ENCODE results near the gene UGT8. TPM values are rescaled to one million over a fixed set of nuclear protein-coding genes. Genes with fewer than 3 reads are reported as not detected.

The UGT8 gene
- total RNA-seq, 2 experiments from 2014 or later, result 0.11 TPM; not detected in 1

DNA sequence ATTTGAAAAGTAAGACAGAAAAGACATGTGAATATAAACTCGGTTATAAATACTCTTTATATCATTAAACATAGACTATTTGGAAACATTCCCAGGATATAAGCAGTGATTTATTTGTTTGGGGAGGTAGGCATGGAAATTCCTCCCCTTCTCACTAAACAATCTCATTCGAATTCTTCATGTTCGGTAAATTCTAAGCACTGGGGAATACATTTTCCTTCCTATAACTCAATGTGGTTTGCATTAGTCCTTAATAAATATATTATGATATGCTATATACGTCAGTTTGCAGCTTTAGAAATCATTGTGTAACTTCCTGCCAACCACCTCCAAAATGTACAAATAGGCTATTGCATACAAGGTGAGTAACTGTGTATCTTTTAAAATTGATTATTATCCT, 99.6 kb downstream of the UGT8 start:
- Mint-ChIP-seq H3K9me3 (no peaks in the 10 kb centered on the region), H3K4me1 (ENCODE audit: low read depth) (no peaks in the 10 kb centered on the region), H3K27me3 (peaks cover 4% of the 10 kb centered on the region), H3K27ac (no peak overlapping the region), H3K36me3 (ENCODE audit: low read depth) (no peaks in the 10 kb centered on the region), H3K4me3 (no peak overlapping the region)
- intact Hi-C loops (cut with DNase I, micrococcal nuclease), result loop anchor here in 1 of 2 experiments (10.0 kb wide), 2 partner anchors 313 to 1933 kb away; no protein-coding TSS in a partner anchor
- DNase-seq (no peak), ATAC-seq (ENCODE audit: poor library complexity) (no peak)
- Histone ChIP-seq H3K27ac (ENCODE audit: low read depth in 1 of 2, low read length in 2 of 2) (no peak overlapping the region), H3K9me3 (ENCODE audit: control insufficient read depth in 1 of 2, insufficient read depth in 1 of 2, low read length in 2 of 2) (no peaks in the 10 kb centered on the region), H3K4me3 (ENCODE audit: low read length) (no peak overlapping the region), H3K4me1 (ENCODE audit: insufficient read depth, low read length) (no peaks in the 10 kb centered on the region), H3K27me3 (ENCODE audit: control insufficient read depth in 1 of 2, insufficient read depth in 2 of 2, low read length in 2 of 2) (no peaks in the 10 kb centered on the region), H3K36me3 (ENCODE audit: insufficient read depth, low read length) (no peaks in the 10 kb centered on the region)
- TF ChIP-seq, protein P1, sequence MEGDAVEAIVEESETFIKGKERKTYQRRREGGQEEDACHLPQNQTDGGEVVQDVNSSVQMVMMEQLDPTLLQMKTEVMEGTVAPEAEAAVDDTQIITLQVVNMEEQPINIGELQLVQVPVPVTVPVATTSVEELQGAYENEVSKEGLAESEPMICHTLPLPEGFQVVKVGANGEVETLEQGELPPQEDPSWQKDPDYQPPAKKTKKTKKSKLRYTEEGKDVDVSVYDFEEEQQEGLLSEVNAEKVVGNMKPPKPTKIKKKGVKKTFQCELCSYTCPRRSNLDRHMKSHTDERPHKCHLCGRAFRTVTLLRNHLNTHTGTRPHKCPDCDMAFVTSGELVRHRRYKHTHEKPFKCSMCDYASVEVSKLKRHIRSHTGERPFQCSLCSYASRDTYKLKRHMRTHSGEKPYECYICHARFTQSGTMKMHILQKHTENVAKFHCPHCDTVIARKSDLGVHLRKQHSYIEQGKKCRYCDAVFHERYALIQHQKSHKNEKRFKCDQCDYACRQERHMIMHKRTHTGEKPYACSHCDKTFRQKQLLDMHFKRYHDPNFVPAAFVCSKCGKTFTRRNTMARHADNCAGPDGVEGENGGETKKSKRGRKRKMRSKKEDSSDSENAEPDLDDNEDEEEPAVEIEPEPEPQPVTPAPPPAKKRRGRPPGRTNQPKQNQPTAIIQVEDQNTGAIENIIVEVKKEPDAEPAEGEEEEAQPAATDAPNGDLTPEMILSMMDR (IDR thresholded peaks at IDR 0.05), result no peak
- ChIA-PET CTCF (no interaction called here), POLR2A (interaction anchor here (0.5 kb wide), 1 partner anchor 172 kb away, joined by 3 read pairs; no protein-coding TSS in a partner anchor)

DNA sequence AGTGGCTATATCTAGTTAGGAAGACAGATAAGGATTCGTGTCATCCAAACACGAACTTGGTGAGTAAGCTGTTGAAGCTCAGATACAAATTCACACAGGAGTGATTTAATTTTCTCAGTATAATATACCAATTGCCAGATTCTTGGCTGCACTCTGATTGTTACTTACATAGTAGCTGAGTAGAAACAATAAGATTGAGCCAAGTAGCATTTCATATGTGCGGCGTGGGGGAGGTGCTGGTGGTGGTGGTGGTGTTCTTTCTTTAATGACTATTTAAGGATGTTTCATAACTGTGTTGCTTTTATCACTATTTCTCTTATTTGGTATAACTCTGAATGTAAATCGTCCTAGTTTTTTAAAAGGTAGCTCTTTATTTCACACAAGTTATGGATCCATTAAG, 102.9 kb downstream of the UGT8 start:
- ATAC-seq (ENCODE audit: poor library complexity) (no peak), DNase-seq (no peak)
- no peaks in the 10 kb centered on the region for H3K9me3 Mint-ChIP-seq
- TF ChIP-seq, protein P1 (IDR thresholded peaks at IDR 0.05), result no peak
- H3K27ac Mint-ChIP-seq, result no peak overlapping the region
- H3K4me3 Mint-ChIP-seq, result no peak overlapping the region
- H3K36me3 Mint-ChIP-seq (ENCODE audit: low read depth), result no peaks in the 10 kb centered on the region
- CTCF ChIA-PET, result no interaction called here
- POLR2A ChIA-PET, result no interaction called here
- no peaks in the 10 kb centered on the region for H3K36me3 ChIP-seq (ENCODE audit: insufficient read depth, low read length)
- no peaks in the 10 kb centered on the region for H3K27me3 ChIP-seq (ENCODE audit: control insufficient read depth in 1 of 2, insufficient read depth in 2 of 2, low read length in 2 of 2)
- no peak overlapping the region for H3K27ac ChIP-seq (ENCODE audit: low read depth in 1 of 2, low read length in 2 of 2)
- no peaks in the 10 kb centered on the region for H3K4me1 ChIP-seq (ENCODE audit: insufficient read depth, low read length)
- intact Hi-C loops (cut with DNase I, micrococcal nuclease), result no loop called here
- no peaks in the 10 kb centered on the region for H3K9me3 ChIP-seq (ENCODE audit: control insufficient read depth in 1 of 2, insufficient read depth in 1 of 2, low read length in 2 of 2)
- no peak overlapping the region for H3K4me3 ChIP-seq (ENCODE audit: low read length)
- H3K4me1 Mint-ChIP-seq (ENCODE audit: low read depth), result no peaks in the 10 kb centered on the region
- H3K27me3 Mint-ChIP-seq, result no peaks in the 10 kb centered on the region

DNA sequence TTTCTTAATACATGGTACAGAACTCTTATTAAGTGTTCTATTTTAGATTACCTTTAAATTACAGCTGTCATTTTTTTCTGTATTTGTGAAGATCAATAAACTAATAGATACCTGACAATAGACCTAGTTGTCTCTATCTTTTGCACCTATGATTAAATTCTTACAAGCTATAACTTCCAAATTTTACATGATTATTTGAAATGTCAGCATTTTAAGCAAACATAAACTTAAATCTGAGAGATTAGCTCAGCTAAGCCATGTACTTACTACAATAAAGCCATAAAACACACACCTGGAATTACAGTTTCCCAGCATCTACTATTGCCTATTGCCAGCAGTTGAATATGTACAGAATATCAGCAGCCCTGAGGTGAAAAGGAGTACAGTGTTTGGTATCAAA, 118.8 kb downstream of the UGT8 start:
- TF ChIP-seq, protein P1 (IDR thresholded peaks at IDR 0.05), result no peak
- Histone ChIP-seq H3K27ac (ENCODE audit: low read depth in 1 of 2, low read length in 2 of 2) (no peak overlapping the region), H3K36me3 (ENCODE audit: insufficient read depth, low read length) (no peaks in the 10 kb centered on the region), H3K4me1 (ENCODE audit: insufficient read depth, low read length) (no peaks in the 10 kb centered on the region), H3K9me3 (ENCODE audit: control insufficient read depth in 1 of 2, insufficient read depth in 1 of 2, low read length in 2 of 2) (no peaks in the 10 kb centered on the region), H3K4me3 (ENCODE audit: low read length) (no peak overlapping the region), H3K27me3 (ENCODE audit: control insufficient read depth in 1 of 2, insufficient read depth in 2 of 2, low read length in 2 of 2) (no peaks in the 10 kb centered on the region)
- POLR2A ChIA-PET, result no interaction called here
- ATAC-seq (ENCODE audit: poor library complexity) (no peak), DNase-seq (no peak)
- Mint-ChIP-seq H3K4me3 (no peak overlapping the region), H3K27me3 (peaks cover 3% of the 10 kb centered on the region), H3K9me3 (no peaks in the 10 kb centered on the region), H3K36me3 (ENCODE audit: low read depth) (no peaks in the 10 kb centered on the region), H3K4me1 (ENCODE audit: low read depth) (no peaks in the 10 kb centered on the region), H3K27ac (no peak overlapping the region)
- CTCF ChIA-PET, result interaction anchor here (0.9 kb wide), 1 partner anchor 13 kb away, joined by 3 read pairs; no protein-coding TSS in a partner anchor
- intact Hi-C loops (cut with DNase I, micrococcal nuclease), result no loop called here
